Hippocampal formation (tissue), 2 donors: ENCODE measurements around the gene CAPN3.

ENCODE experiments used
- DNase-seq, 2 donors: peaks; one replicate each; lab custom pipeline; 2025; lab: John Stamatoyannopoulos, UW

The CAPN3 gene

DNA sequence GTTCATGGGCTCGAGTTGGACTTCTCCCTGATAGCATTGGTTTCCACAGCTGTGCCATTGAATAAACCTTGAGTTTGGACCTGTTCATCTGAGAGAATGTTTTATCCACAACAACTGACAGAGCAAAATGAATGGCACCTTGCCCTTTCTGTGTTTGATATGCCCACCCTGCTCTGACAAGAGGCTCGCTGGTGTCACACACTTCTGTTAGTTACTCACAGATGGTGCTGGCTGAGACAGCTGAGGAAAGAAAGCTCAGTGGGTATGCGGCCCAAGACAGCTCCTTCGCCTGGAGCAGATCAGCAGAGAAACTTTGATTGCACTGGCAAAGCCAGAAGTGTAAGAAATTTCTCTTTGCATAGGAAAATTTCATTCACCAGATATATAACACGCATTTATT, 2.5 kb upstream of the CAPN3 start:
- DNase-seq: no peak

DNA sequence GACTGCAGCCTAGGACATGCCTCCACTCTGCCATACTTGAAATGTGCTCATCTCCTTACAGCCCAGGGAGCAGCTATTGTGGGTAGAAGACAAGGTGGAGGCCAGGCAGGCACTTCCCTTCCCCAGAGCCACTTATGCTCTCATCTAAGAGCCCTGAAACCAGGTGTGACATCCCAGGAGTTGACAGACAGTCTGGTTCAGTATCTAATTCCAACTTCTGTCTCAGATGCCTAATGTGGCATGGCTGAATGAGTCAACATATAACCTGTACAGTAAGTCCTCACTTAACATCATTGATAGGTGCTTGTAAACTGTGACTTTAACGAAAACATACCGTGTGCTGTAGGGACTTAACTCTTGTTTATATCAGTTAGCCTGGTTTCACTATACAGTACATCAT, 1.2 kb upstream of the CAPN3 start:
- no peak for DNase-seq

DNA sequence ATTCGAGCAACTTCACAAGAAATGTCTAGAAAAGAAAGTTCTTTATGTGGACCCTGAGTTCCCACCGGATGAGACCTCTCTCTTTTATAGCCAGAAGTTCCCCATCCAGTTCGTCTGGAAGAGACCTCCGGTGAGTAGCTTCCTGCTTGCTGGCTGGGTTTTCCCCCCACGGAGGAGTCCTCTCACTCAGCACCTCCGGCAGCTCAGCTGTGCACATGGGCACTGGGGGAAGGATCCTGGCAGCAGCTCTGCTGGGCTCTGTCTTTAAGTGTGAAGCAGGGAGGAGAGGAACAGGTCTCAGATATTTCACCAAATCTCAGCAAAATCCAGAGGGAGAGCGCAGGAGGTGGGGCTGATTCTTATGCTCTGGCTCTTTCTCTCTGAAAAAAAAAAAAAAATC, 684 bp downstream of the CAPN3 start:
- no peak for DNase-seq

DNA sequence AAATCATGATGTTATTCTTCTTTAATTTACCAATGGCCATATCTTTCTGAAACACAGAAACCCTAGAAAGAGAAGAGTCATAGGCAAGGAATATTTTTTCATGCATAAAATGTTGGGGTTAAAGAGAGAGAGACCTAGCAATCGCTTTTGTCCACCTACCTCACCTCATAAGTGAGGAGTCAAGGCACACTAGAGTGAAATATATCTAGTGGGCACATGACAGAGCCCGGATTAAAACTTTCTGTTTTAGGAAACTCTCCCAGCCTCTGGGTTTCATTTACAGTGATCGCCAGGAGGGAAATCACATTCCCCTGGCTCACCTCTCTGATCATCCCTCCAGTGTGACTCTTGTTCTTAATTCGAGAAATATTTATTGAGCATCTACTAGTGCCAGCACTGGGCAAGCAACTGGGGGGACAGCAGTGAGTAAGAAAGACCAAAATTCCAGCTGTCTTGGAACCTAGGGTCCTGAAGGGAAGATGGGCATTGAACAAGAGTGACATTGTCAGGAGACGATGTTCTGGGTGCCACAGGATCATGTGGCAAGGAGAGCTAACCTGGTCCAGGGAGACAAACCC, 1.3 kb downstream of the CAPN3 start:
- no peak for DNase-seq

DNA sequence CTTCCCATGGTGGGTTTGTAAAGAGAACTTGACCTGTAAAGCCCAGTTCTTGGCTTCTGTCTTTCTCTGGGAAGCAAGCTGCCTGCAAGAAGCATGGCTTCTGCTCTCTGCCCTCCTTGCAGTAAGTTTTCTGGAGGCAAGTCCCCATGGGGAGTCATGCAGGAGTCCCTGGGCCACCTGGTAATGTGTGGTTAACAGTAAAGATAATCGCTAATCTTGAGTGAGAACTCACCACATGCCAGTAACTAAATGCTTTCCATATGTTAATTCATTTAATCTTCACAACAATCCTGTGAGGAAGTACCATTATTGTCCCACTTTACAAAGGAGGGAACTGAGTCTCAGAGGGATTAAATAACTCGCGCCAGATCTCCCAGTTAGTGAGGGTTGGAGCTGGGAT, 4.2 kb downstream of the CAPN3 start:
- DNase-seq: no peak

DNA sequence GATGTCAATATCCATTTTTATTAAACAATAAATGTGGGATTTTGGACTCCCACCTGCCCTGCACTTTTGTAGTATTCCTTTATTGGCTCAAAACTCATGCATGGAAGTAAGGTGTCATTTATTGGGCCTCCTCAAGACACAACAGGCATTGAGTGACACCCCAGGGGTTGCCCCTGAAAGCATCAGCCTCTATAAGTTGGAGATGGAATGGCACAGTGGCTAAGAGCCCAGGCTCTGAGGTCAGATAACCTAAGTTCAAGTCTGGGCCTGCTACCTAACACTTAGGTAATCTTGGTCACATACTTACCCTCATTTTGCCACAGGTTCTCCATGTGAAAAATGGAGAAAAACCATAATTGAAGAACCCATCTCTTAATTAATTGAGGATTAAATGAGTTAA, 4.6 kb downstream of the CAPN3 start:
- DNase-seq: no peak

DNA sequence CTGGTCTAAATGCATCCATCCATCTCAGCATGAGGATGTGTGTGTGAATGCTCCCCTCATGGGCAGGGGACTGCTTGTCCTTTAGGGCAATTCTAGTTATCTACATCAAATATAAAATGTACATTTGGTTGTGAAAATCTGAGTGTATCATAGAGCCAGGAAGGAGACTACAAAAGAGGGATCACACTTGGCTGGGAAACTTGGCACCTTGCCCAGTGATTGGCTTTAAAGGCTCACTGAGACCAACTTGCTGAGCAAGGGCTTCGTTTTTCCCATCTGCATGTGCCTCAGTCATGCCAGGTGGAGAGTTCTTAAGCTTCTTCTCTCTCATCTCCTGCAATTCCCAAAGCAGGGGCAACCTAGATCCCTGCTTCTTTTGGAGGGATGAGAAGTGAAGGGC, 5.2 kb downstream of the CAPN3 start:
- DNase-seq: peak in 1 of 2 donors; percentile 6

DNA sequence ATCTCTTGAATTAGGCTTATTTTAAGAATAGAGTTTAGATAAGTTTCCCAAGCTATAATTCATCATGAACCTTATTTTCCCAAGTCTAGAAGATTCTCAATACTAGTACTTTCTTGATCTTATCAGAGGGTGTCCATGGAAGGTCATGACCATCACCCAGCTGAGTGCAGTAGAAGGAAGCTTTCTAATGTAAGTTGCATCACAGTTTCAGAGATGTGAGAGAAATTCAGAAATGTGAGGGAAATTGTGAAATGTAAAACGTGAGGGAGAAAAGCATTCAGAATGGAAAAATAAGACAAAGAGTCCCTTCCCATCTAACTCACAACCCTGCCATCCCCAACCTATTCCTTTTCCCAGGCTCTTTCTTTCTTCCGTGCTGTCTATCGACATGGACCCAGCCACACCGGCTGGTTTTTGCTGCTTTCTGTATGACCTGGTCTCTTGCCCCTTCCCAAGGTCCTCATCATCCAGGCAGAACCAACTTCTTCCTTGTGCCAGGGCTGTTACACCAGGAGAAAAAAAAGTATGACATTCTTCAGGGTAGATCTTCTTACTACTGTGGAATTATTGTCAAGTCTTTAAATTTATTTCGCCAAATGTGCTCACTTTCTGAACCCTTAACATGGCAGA, 6.7 kb downstream of the CAPN3 start:
- no peak for DNase-seq

DNA sequence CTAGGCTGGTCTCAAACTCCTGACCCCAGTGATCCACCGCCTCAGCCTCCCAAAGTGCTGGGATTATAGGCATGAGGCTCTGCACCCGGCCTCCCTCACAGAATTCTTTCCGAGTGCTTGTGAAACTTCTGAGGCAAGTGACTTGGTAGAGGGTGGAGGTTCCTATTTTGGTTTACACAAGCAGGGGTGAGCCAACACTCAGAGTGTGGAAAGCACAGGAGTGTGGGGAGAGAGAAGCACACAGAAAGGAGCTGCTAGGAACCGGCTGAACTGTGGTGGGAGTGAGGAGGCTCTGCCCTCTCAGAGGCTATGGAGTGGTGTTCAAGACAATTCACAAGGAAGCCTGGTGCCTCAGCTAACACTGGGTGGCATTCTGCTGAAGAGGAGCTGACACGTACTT, 7.7 kb downstream of the CAPN3 start:
- no peak for DNase-seq

DNA sequence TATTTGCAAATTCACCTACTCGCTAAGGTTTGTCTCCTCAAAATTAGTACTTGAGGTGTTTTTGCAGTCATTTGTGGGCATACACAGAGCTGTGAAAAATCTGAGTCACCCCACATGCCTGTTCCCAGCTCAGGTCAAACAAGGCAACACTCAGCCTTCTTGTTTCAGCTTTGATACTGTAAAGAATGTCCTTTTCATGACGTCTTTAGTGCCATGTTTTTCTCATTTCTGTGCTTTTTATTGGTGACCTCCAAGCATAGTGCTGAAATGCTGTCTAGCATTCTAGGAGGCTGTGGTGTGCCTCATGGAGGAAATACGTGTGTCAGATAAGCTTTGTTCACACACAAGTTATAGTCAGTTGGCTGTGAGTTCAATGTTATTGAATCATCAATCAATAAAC, 8.8 kb downstream of the CAPN3 start:
- DNase-seq: no peak

DNA sequence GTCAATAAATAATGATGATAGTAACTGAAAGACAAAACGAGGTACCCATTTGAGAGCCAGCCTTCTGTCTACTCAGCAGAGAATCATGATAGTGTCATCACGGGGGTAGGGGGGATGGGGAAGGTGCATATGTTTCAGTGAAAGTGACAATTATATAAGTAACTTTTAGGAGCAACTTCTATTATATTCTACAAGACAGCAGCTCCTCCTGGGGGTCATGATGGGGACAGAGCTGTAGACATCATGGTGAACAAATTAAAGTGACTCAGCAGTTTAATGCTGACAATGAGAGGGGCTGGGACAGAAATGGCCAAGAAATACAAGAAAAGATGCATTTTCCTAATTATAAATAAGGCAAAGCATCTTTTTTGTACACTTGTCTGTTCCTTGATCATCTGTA, 11.8 kb downstream of the CAPN3 start:
- no peak for DNase-seq

DNA sequence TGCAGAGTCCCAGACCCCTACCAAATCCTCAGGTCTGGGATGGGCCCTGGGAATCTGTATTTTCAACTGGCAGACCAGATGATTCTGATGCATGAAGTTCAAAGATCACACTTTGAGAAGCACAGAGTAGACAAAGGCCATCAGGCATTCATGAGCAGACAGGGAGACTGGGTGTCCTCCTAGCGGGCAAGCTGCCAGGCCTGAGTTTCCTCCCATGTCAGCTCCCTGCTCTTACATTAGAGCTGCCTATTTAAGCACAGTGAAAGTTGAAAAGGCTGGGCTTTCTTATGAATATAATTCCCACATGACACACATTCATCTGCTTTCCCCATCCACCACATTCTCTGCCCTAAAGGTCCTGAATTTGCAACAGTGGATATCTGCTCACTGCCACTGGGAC, 14.0 kb downstream of the CAPN3 start:
- no peak for DNase-seq

DNA sequence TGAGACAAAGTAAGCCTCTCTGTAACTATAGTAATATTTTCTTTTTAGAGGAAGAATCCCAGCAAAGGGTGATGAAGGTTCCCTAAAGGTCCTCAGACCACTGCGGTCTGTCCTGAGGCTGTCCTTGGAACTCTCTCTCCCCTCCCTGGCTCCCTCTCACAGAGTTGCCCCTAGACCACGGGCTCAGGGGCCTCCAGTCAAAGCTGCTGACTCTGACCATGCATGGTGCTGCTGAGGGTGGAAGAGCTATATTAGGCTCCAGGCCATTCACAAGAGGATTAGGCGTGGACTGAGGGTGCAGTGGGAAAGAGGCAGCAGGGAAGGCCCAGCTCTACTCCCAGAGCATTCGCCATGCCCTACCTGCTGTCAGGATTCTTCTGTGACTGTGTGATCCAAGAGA, 14.6 kb downstream of the CAPN3 start:
- no peak for DNase-seq

DNA sequence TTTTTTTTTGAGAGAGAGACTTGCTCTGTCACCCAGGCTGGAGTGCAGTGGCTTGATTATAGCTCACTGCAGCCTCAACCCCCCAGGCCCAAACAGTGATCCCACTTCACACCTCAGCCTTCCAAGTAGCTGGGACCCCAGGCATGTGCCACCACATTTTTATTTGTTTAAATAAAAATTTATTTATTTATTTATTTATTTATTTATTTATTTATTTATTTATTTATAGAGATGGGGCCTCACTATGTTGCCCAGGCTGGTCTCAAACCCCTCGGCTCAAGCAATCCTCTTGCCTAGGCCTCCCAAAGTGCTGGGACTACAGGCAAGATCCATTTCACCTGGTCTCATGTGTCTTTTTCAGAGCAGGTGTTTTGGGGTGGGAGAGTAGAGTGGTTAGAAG, 15.5 kb downstream of the CAPN3 start:
- DNase-seq: no peak

DNA sequence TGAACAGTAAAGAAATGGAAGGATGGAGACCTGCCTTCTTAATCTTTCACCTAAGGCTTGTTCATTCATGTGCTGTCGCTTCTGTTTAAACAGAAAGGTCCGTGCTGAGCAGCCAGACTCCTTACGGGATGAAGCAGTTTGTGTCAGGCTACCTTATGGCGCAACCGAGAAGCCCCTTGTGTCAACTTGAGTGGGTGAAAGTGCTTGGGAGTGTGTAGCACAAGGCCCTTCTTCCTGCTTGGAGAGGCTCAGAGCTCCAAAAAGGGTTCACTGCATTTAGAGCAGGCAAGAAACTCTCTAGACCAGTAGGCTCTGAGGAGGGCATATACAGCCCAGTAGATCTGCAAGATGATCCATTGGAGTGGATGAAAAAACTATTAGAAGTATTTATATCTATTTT, 16.0 kb downstream of the CAPN3 start:
- no peak for DNase-seq

DNA sequence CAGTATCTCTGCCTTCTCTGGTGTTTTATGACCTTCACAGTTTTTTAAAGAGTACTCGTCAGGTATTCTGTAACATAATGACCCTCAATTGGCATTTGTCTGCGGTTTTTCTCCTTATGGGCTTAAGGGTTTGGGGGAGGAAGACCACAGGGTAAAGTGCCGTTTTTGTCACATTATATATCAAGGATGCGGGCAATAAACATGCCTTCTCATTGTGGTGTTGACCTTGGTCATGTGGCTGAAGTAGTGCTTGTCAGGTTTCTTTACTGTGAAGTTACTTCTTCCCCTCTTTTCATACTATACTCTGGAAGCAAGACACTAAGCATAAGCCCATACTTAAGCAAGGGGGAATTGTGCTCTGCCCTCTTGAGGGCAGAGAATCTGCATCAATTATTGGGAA, 16.6 kb downstream of the CAPN3 start:
- DNase-seq: no peak

DNA sequence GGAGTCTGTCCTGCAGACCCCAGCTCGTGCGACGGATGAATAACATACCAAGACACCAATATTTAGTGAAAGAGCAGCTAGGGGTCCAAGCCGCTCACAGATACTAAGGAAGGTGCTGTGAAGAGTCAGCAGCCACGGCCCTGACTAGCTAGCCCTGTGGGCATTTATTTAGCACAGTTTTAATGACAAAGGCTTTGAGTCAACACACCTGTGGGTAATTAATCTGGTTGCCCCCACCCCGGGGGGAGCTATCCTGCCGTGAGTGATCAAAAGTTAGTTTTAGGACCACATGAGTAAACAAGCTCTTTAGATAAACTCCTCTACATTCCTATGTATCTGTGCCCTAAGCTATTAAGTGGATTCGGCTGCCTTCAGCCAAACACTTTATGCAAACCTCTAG, 18.7 kb downstream of the CAPN3 start:
- DNase-seq: no peak

DNA sequence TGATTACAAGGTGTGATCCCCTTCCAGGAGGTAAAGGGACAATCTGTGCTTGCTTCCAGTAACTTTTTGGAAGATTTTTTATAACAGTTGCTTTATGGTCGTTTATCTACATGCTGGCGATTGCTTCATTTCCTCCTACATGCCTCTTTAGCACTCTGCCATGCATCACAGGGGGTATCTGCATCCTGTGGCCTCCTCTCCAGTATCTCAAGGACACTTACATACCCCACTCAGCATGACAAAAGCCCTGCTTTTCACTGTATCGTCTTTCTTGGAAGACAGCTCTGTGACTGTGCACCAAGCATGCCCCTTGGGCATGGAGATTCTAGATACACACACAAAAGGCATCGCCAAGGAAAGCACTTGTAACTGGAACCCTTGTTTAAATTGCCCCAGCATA, 25.3 kb downstream of the CAPN3 start:
- no peak for DNase-seq

DNA sequence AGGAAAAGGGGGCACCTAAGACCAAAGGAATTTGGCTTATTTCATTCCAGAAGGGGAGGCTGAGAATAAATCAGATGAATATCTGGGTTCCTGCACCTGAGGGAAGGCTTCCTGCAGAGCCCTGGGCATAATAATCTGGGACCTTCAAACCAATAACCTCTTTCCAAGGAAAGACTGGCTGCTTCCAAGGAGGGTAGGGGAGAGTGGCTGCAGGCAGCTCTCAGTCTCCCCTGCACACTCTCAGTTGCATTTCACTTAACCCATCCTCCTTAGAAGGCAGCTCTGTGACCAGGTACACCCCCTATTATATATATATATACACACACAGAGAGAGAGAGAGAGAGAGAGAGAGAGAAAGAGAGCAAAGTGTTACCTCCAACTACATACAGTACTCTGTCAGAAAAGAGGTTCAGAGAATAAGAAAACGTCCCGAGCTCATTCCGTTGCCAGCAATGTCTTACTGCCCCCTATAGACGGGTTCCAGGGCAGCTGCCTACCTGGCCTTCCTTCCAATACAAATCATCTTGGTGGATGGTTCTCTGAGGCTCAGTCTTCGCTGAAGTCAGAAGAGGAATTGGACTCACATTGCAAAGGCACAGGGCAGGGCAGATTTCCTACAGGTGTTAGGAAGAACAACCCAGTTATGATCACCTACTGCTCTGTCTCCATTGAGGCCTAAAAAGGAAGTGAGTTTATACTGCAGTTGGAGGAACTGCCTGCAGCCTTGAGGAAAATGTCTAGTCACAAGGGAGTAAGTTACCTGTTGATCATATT, 26.1 kb downstream of the CAPN3 start:
- no peak for DNase-seq

DNA sequence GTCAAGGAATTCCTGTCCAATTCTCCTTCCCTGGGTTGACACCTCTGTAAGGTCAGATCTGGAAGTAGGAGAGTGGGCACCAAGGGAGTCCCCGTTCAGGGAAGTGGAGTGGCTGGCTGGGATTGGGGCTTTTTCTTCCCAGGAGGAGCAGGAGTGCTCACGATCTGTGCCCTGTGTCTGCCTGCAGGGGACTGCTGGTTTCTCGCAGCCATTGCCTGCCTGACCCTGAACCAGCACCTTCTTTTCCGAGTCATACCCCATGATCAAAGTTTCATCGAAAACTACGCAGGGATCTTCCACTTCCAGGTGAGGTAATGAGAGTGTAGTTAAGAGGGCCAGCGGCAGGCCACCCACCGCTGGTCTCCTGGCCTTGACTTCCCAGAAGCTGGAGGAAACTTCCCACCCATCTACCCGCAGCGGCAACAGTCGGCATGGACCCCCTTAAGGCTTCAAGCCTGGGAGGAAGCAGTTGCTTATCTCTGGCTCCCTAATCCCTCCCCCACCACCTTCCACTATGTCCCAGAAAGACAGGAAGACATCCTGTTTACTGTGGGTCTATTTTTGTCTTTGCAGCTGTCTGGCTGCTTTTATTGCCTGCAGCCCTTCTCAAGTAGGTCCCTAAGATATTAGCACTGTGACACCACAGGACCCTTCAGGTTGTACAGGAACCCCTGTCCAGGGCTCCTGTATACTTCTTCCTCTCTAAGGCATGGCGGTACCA, 26.8 kb downstream of the CAPN3 start:
- DNase-seq: no peak

DNA sequence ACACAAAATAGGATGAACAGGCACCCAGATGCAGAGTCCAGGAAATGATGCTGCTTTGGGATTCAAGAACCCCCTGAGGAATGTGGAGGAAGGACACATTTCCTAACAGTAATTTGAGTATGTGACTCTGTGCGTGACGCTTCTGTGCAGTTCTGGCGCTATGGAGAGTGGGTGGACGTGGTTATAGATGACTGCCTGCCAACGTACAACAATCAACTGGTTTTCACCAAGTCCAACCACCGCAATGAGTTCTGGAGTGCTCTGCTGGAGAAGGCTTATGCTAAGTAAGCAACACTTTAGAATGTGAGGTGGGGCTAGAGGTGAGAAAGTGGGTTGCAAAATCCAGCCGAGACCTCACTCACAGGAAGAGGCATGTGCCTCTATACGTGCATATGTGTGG, 28.3 kb downstream of the CAPN3 start:
- no peak for DNase-seq

DNA sequence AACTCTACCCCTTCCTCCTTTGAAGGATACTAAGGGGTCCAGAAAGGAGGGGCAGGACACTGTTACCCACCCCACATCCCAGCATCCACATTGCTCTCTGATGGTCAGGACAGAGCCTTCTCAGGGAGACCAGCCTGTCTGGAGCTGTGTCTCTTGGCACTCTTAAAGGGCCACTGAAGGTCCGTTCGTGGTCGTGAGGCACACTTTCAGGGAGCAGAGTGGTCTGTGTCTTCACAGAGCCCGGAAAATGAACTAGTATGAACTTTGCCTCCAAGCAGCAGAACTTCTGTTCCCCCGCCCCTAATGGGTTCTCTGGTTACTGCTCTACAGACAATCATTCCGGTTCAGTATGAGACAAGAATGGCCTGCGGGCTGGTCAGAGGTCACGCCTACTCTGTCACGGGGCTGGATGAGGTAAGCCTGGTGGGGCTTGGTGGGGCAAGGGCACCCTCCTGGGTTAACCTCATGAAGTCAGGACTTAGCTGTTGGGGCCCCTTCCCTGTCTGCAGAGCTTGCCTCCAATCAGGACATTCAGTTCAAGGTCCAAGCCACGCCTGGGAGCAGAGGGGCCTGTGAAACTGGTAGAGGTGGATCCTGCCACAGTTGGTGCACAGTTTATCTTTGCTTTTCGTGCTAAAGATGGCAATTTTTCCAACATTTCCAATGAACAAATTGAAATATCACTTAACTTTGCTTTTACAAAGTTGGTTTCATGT, 33.2 kb downstream of the CAPN3 start:
- no peak for DNase-seq
